ENCODE measurements around the gene PECR. TPM values are rescaled to one million over a fixed set of nuclear protein-coding genes. Genes with fewer than 3 reads are reported as not detected.

PECR gene
- total RNA-seq, 2 donors from 2014 or later, result 2.0 to 6.0 TPM

DNA sequence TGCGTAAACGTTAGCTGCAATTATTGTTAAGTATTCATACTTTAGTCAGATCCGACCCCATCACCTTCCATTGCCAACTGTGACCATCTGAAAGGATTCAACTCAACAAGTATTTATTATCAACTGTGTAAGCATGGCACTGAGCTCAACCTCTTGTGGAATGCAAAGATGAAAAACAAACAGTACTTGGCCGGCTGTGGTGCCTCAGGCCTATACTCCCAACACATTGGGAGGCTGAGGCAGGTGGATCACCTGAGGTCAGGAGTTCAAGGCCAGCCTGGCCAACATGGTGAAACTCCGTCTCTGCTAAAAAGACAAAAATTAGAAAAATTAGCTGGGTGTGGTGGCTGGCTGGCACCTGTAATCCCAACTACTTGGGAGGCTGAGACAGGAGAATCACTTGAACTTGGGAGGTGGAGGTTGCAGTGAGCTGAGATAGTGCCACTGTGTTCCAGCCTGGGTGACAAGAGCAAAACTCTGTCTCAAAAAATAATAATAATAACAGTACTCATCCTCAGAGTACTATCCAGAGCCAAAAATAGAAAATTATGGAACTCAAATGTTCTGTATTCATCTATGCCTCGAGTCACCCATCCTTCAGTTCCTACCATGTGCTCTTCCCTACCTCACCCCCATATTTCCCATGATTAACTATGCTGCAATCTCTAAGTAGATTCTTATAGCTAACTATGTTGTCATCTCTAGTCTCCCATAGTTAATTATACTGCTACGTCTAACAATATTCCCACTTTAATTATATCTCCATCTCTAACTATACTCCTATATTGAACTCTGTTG, 59.6 kb downstream of the PECR start:
- Histone ChIP-seq H3K4me1 (no peaks in the 10 kb centered on the region), H3K9me3 (no peaks in the 10 kb centered on the region), H3K27ac (no peak overlapping the region), H3K4me3 (no peak overlapping the region), H3K27me3 (no peaks in the 10 kb centered on the region), H3K36me3 (no peaks in the 10 kb centered on the region)
- no peak for DNase-seq (ENCODE audit: low spot score)
- TF ChIP-seq, protein P1, sequence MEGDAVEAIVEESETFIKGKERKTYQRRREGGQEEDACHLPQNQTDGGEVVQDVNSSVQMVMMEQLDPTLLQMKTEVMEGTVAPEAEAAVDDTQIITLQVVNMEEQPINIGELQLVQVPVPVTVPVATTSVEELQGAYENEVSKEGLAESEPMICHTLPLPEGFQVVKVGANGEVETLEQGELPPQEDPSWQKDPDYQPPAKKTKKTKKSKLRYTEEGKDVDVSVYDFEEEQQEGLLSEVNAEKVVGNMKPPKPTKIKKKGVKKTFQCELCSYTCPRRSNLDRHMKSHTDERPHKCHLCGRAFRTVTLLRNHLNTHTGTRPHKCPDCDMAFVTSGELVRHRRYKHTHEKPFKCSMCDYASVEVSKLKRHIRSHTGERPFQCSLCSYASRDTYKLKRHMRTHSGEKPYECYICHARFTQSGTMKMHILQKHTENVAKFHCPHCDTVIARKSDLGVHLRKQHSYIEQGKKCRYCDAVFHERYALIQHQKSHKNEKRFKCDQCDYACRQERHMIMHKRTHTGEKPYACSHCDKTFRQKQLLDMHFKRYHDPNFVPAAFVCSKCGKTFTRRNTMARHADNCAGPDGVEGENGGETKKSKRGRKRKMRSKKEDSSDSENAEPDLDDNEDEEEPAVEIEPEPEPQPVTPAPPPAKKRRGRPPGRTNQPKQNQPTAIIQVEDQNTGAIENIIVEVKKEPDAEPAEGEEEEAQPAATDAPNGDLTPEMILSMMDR (IDR thresholded peaks at IDR 0.05), result no peak

GRCh38 chr2:216018709-216019108, 62.9 kb downstream of the PECR start:
- DNase-seq (ENCODE audit: low spot score), result no peak
- Histone ChIP-seq H3K4me3 (no peak overlapping the region), H3K9me3 (no peaks in the 10 kb centered on the region), H3K4me1 (peaks cover 0 to 4% of the 10 kb centered on the region in 2 donors), H3K36me3 (no peaks in the 10 kb centered on the region), H3K27me3 (no peaks in the 10 kb centered on the region), H3K27ac (no peak overlapping the region)
- TF ChIP-seq, protein P1 (IDR thresholded peaks at IDR 0.05), result no peak

GRCh38 chr2:216017365-216017764, 64.2 kb downstream of the PECR start:
- no peak for DNase-seq (ENCODE audit: low spot score)
- Histone ChIP-seq H3K9me3 (no peaks in the 10 kb centered on the region), H3K4me3 (no peak overlapping the region), H3K27me3 (no peaks in the 10 kb centered on the region), H3K27ac (no peak overlapping the region), H3K4me1 (peaks cover 0 to 13% of the 10 kb centered on the region in 2 donors), H3K36me3 (no peaks in the 10 kb centered on the region)
- TF ChIP-seq, protein P1 (IDR thresholded peaks at IDR 0.05), result no peak

- Histone ChIP-seq H3K36me3 (no peaks in the 10 kb centered on the region), H3K27ac (no peak overlapping the region), H3K9me3 (no peaks in the 10 kb centered on the region), H3K4me3 (no peak overlapping the region), H3K27me3 (no peaks in the 10 kb centered on the region), H3K4me1 (peaks cover 0 to 13% of the 10 kb centered on the region in 2 donors)
- TF ChIP-seq, protein P1 (IDR thresholded peaks at IDR 0.05), result no peak
- no peak for DNase-seq (ENCODE audit: low spot score)
Measured at GRCh38 chr2:216016581-216016980, 65.0 kb downstream of the PECR start.

DNA sequence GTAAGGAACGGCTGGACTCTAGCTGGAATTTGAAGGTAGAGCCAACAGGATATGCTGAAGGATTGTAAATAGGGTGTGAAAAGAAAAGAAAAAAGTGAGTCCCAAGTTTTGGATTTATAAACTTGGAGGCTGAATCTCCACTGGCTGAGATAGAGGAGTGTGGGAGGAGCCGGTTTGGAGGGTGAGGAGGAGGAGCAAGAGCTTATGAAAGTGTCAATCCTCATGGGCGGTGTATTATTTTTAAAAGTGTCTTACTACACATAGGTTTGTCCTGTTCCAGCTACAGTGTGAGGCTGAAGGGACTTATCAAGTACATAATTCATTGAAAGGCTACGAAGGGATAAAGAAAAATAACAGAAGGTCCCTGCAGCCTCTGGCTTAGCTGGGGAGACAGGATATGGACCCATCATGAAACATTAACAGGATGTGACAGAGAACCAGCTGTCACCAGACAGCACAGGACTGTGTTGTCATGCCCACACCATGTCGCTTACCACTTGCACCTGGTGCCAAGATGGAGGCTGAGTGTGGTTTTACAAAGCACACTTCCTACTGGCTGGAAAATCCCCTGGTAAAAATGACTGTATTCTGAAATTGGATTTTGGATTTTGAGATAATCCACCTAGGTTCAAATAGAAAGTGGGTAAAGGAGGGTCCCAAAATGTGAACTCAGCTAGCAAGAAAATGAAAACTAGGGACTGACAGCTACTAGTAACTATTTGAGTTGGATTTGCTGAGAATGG, 65.7 kb downstream of the PECR start:
- H3K27me3 ChIP-seq, result no peaks in the 10 kb centered on the region
- no peak overlapping the region for H3K27ac ChIP-seq
- H3K36me3 ChIP-seq, result no peaks in the 10 kb centered on the region
- H3K4me3 ChIP-seq, result no peak overlapping the region
- TF ChIP-seq, protein P1 (IDR thresholded peaks at IDR 0.05), result no peak
- H3K9me3 ChIP-seq, result no peaks in the 10 kb centered on the region
- no peak for DNase-seq (ENCODE audit: low spot score)
- H3K4me1 ChIP-seq, result peaks cover 0 to 13% of the 10 kb centered on the region in 2 donors

Data from right atrium auricular region (tissue), 2 donors.